ENCODE results near the gene CAMK2A. TPM values are rescaled to one million over a fixed set of nuclear protein-coding genes. Genes with fewer than 3 reads are reported as not detected.

CAMK2A gene
- total RNA-seq, 2 donors from 2014 or later = 0.05 to 0.61 TPM

DNA sequence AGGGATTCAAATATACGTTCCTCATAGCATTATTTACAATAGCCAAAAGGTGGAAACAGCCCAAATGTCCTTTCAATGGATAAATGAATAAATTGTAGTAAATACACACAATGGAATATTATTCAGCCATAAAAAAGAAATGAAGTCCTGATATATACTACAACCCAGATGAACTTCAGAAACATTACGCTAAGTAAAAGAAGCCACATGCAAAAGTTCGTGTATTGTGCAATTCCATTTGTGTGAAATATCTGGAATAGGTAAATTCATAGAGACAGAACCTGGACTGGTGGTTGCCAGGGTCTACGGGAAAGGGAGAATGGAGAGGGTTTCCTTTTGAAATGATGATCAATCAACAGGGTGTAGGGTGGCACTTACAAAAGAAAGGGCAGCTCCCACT, 25.7 kb upstream of the CAMK2A start:
- no peaks in the 10 kb centered on the region for H3K36me3 ChIP-seq
- intact Hi-C loops (cut with DNase I) = no loop called here
- DNase-seq = no peak
- H3K4me3 ChIP-seq = no peak overlapping the region
- no peaks in the 10 kb centered on the region for H3K9me3 ChIP-seq
- TF ChIP-seq, protein P1, sequence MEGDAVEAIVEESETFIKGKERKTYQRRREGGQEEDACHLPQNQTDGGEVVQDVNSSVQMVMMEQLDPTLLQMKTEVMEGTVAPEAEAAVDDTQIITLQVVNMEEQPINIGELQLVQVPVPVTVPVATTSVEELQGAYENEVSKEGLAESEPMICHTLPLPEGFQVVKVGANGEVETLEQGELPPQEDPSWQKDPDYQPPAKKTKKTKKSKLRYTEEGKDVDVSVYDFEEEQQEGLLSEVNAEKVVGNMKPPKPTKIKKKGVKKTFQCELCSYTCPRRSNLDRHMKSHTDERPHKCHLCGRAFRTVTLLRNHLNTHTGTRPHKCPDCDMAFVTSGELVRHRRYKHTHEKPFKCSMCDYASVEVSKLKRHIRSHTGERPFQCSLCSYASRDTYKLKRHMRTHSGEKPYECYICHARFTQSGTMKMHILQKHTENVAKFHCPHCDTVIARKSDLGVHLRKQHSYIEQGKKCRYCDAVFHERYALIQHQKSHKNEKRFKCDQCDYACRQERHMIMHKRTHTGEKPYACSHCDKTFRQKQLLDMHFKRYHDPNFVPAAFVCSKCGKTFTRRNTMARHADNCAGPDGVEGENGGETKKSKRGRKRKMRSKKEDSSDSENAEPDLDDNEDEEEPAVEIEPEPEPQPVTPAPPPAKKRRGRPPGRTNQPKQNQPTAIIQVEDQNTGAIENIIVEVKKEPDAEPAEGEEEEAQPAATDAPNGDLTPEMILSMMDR (IDR thresholded peaks at IDR 0.05) = no peak
- no peak overlapping the region for H3K27ac ChIP-seq
- no peaks in the 10 kb centered on the region for H3K27me3 ChIP-seq
- no peak overlapping the region for H3K9ac ChIP-seq (ENCODE audit: low read depth in 2 of 2, low read length in 2 of 2)
- no peaks in the 10 kb centered on the region for H3K4me1 ChIP-seq

DNA sequence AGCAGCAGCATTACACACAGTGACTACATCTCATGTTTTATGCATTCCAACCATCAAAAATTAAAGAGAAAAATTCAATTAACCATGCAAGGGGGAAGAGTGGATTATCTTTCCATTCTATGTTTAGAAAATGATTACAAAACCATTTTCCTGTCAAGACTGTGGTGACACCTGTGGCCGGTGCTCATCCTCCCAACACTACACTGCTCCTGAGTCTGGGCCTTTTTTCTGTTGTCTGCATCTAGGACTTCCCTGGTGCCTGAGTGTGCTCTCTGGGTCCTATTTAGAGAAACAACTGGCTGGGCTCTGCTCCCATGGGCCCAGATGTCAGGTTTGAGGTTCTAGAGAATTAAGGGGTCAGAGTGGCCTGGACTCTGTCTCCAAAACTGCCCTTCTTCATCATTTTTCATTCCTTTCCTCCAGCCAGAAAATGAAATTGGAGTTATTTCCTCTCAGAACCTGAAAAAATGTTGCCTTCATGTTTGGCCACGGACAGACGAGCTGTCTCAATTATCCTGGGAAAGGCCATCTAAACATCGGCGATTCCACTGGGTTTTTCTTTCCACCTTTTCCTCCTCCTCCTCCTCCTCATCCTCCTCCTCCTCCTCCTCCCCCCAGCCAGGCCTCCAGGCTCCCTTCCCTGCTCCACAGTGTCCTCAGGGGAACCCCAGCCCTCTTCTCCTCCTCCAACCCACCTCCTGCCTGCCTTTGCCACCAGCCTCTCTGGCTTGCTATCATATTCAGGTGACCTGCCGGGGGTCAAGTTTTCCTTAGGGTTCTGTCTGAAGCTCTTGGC, 24.5 kb upstream of the CAMK2A start:
- no peaks in the 10 kb centered on the region for H3K27me3 ChIP-seq
- no peaks in the 10 kb centered on the region for H3K4me1 ChIP-seq

DNA sequence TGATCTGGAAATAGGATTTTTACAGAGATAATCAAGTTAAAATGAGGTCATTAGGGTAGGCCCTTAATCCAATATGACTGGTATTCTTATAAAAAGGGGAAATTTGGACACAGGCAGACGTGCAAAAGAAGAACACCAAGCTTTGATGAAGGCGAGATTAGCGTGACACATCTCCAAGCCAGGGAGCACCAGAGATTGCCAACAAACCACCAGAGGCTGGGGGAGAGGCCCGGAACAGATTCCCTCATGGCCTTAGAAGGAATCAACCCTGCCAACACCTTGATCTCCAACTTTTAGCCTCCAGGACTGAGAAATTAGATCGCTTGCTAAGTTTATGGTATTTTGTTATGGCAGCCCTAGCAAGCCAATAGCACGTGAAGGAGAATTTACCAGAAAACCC, 23.9 kb upstream of the CAMK2A start:
- H3K9me3 ChIP-seq = no peaks in the 10 kb centered on the region
- no peak for DNase-seq
- no peak overlapping the region for H3K9ac ChIP-seq (ENCODE audit: low read depth in 2 of 2, low read length in 2 of 2)
- intact Hi-C loops (cut with DNase I) = no loop called here
- no peak overlapping the region for H3K4me3 ChIP-seq
- no peak overlapping the region for H3K27ac ChIP-seq
- H3K27me3 ChIP-seq = no peaks in the 10 kb centered on the region
- no peaks in the 10 kb centered on the region for H3K36me3 ChIP-seq
- TF ChIP-seq, protein P1 (IDR thresholded peaks at IDR 0.05) = no peak
- no peaks in the 10 kb centered on the region for H3K4me1 ChIP-seq

More for the DNA sequence above, 24.5 kb upstream of the CAMK2A start:
- TF ChIP-seq, protein P1 (IDR thresholded peaks at IDR 0.05) = no peak
- Histone ChIP-seq H3K27ac (no peak overlapping the region), H3K9me3 (no peaks in the 10 kb centered on the region), H3K4me3 (no peak overlapping the region), H3K36me3 (no peaks in the 10 kb centered on the region), H3K9ac (ENCODE audit: low read depth in 2 of 2, low read length in 2 of 2) (no peak overlapping the region)
- intact Hi-C loops (cut with DNase I) = no loop called here
- no peak for DNase-seq

DNA sequence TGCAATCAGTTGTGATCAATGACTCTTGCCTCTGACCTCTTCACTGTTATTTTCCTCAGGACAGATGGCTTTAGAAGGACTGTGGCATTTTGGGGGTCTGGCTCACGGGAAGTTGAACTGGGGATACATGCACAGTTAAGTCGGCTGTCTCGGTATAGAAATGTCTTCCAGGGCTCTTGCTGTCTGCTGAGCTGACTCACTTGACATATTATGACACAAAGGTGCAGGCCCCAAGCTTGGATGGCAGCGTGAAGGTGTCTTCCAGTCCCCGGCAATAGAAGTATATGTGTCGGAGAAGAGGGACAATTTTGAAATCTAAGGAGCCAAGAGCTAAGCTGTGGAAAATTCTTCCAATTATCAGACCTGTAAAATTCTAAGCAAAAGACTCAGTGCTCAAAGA, 22.9 kb upstream of the CAMK2A start:
- Histone ChIP-seq H3K4me3 (no peak overlapping the region), H3K27me3 (no peaks in the 10 kb centered on the region), H3K4me1 (no peaks in the 10 kb centered on the region), H3K9ac (ENCODE audit: low read depth in 2 of 2, low read length in 2 of 2) (no peak overlapping the region), H3K27ac (no peak overlapping the region), H3K9me3 (no peaks in the 10 kb centered on the region), H3K36me3 (no peaks in the 10 kb centered on the region)
- no peak for DNase-seq
- intact Hi-C loops (cut with DNase I) = no loop called here
- TF ChIP-seq, protein P1 (IDR thresholded peaks at IDR 0.05) = no peak

DNA sequence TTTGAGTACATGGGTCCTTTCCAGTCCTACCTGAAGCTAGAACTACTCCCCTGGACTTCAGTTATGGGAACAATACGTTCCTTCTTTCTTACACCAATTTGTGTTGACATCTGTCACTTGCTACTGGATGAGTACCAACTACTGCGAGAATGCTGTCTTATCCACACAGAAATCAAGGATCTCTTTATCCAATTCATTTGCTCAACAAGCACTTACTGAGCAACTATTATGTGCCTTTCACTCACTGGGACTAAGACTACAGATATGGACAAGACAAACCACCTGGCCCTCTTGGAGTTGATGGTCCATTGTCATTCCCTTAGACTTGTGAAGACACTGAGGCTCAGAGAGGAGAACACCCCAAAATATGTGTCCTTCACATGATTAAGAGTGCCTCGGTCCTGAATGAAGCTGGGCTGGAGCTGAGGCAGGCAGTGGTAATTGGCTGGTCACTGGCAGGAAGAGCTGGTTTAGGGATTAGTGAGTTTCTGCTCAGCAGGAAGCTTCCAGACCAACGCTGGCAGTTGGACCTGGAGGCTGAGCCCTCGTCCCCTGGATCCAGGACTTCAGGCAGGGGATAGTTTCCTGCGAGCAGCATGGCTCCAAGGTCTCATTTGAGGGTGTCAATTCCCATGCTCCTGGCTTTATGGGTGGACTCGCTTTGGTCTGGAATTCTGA, 21.6 kb upstream of the CAMK2A start:
- Histone ChIP-seq H3K27me3 (no peaks in the 10 kb centered on the region), H3K27ac (no peak overlapping the region), H3K9me3 (no peaks in the 10 kb centered on the region), H3K9ac (ENCODE audit: low read depth in 2 of 2, low read length in 2 of 2) (no peak overlapping the region), H3K4me3 (no peak overlapping the region), H3K36me3 (no peaks in the 10 kb centered on the region), H3K4me1 (no peaks in the 10 kb centered on the region)
- intact Hi-C loops (cut with DNase I) = no loop called here
- TF ChIP-seq, protein P1 (IDR thresholded peaks at IDR 0.05) = no peak
- no peak for DNase-seq

Measured in colonic mucosa (tissue), 4 donors.